Fibroblast of lung (primary cell): ENCODE results near the gene GRAMD4. TPM values are rescaled to one million over a fixed set of nuclear protein-coding genes. Genes with fewer than 3 reads are reported as not detected.
A peak's percentile ranks its signal among the peaks of the same experiment; 100 is the strongest.
"Not testable (repeated sequence)": the region's sequence is repeated elsewhere in the genome, so short reads cannot be mapped to it uniquely, and the experiment has no call there.

ENCODE experiments used
- DNase-seq, 2 donors: peaks; one replicate each; pipeline versions ENCODE4 v3.0.0 to v3.0.0-alpha.2; 2010; ENCODE audit warnings: low read depth in 2 of 2
- H2AFZ ChIP-seq: 2 replicates; pipeline ENCODE4 v1.5.1; 2012; ENCODE audit warnings: low read length, control low read depth, inconsistent platforms
- H3K27ac ChIP-seq: 2 replicates; pipeline ENCODE4 v1.5.1; 2011; ENCODE audit warnings: low read length, control low read depth; ENCODE audit not compliant: insufficient read depth
- H3K27me3 ChIP-seq: 2 replicates; pipeline ENCODE4 v1.5.1; 2011; ENCODE audit warnings: mild to moderate bottlenecking, low read length; ENCODE audit not compliant: control insufficient read depth, insufficient read depth
- H3K36me3 ChIP-seq: 2 replicates; pipeline ENCODE4 v1.5.1; 2011; ENCODE audit warnings: low read length; ENCODE audit not compliant: control insufficient read depth, insufficient read depth
- H3K4me1 ChIP-seq: 2 replicates; pipeline ENCODE4 v1.5.1; 2011; ENCODE audit warnings: low read length; ENCODE audit not compliant: control insufficient read depth, insufficient read depth; ENCODE audit errors: extremely low read depth
- H3K4me2 ChIP-seq: 2 replicates; pipeline ENCODE4 v1.5.1; 2011; ENCODE audit warnings: low read length, control low read depth; ENCODE audit not compliant: insufficient read depth; ENCODE audit errors: extremely low read depth
- H3K4me3 ChIP-seq, 4 experiments: fragments of 200-600 bp in 1 of 4; sonication (generic) in 1 of 4; replicated peaks in 1 of 4; 2 replicates each; pipeline ENCODE4 v1.5.1; 2011 to 2016; ENCODE audit warnings: low read length in 4 of 4, low read depth in 3 of 4, mild to moderate bottlenecking in 3 of 4, control low read depth in 2 of 4, inconsistent platforms in 1 of 4, mixed read lengths in 1 of 4; ENCODE audit not compliant: insufficient read depth in 1 of 4; ENCODE audit errors: control extremely low read depth in 1 of 4
- H3K79me2 ChIP-seq: 2 replicates; pipeline ENCODE4 v1.5.1; 2012; ENCODE audit warnings: mild to moderate bottlenecking, low read length, inconsistent platforms; ENCODE audit not compliant: control insufficient read depth, insufficient read depth
- H3K9ac ChIP-seq: 2 replicates; pipeline ENCODE4 v1.5.1; 2011; ENCODE audit warnings: mild to moderate bottlenecking, low read length, control low read depth; ENCODE audit not compliant: insufficient read depth
- H3K9me3 ChIP-seq: 2 replicates; pipeline ENCODE4 v1.5.1; 2012; ENCODE audit warnings: low read depth, low read length; ENCODE audit not compliant: control insufficient read depth, insufficient read depth
- H4K20me1 ChIP-seq: 2 replicates; pipeline ENCODE4 v1.5.1; 2011; ENCODE audit warnings: low read length; ENCODE audit not compliant: control insufficient read depth, insufficient read depth; ENCODE audit errors: extremely low read depth
- CTCF ChIP-seq, 2 donors: IDR thresholded peaks in 1 of 2; conservative IDR thresholded peaks in 1 of 2; 1 replicate in 1 of 2; 2 replicates in 1 of 2; pipeline ENCODE4 v1.5.1; 2011 to 2012; ENCODE audit warnings: low read length in 2 of 2, control low read depth in 1 of 2, inconsistent platforms in 1 of 2, low read depth in 1 of 2, mild to moderate bottlenecking in 1 of 2
- EZH2 ChIP-seq: IDR thresholded peaks from 2 replicates; pipeline ENCODE4 v1.5.1; 2012; ENCODE audit warnings: low read length, control low read depth, mild to moderate bottlenecking; ENCODE audit errors: missing control alignments
- polyA plus RNA-seq, 2 donors: library from polyadenylated mRNA; depleted of rRNA in 1 of 2; stranded (reverse) in 1 of 2; unstranded in 1 of 2; fragments of >200 nt; gene quantifications; 2 replicates each; pipeline ENCODE4 v1.2.1, GENCODE V29; 2011 to 2012; ENCODE audit warnings: missing spikeins in 1 of 2
- total RNA-seq: library from RNA; depleted of rRNA; stranded (reverse); fragments of >200 nt; gene quantifications from 2 replicates; pipeline ENCODE4 v1.2.1, GENCODE V29; 2014

Gene GRAMD4
- total and polyA plus RNA-seq, 2 donors (not counting 1 experiment from before 2014, with no cell fraction given): 7.5 to 37.3 TPM

GRCh38 chr22:46641811-46642266 lies 21.7 kb downstream of the GRAMD4 start:
- TF ChIP-seq EZH2 (no peak), CTCF (conservative IDR thresholded peaks at IDR 0.05 in 1 of 2, IDR thresholded peaks at IDR 0.05 in 1 of 2; ENCODE audit: low read depth in 1 of 2, low read length in 2 of 2) (no peak)
- DNase-seq: peak; percentile 16 to 57
- Histone ChIP-seq H2AFZ (no peak overlapping the region), H3K79me2 (no peaks in the 10 kb centered on the region), H3K9ac (no peak overlapping the region), H3K36me3 (no peaks in the 10 kb centered on the region), H3K4me3 (no peak overlapping the region), H3K4me1 (no peaks in the 10 kb centered on the region), H3K27ac (no peak overlapping the region), H4K20me1 (no peaks in the 10 kb centered on the region), H3K27me3 (no peaks in the 10 kb centered on the region), H3K4me2 (no peak overlapping the region), H3K9me3 (no peaks in the 10 kb centered on the region)

DNA sequence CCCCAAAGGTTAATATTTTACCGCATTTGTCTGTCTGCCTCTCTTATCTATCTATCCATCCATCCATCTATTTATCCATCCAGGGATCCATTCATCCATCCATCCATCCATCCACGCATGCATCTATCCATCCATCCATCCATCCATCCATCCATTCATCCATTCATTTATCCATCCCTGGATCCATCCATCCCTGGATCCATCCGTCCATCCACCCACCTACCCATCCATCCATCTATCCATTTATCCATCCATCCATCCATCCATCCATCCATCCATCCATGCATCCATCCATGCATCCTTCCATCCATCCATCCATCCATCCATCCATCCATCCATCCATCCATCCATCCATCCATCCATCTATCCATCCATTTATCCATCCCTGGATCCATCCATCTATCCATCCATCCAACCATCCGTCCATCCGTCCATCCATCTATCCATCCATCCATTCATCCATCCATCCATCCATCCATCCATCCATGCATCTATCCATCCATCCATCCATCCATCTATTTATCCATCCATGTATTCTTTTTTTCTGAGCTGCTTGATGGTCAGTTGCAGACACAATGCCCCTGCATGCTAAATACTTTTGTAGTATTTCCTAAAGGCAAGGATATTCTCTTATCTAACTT lies 22.8 kb downstream of the GRAMD4 start:
- not testable (repeated sequence) for H3K79me2 ChIP-seq, H3K27ac ChIP-seq, H3K9me3 ChIP-seq, H3K4me3 ChIP-seq, DNase-seq, H3K27me3 ChIP-seq, H3K36me3 ChIP-seq, H3K4me1 ChIP-seq, H3K4me2 ChIP-seq, H3K9ac ChIP-seq, H4K20me1 ChIP-seq, H2AFZ ChIP-seq

- H3K9me3 ChIP-seq: no peaks in the 10 kb centered on the region
Observed at GRCh38 chr22:46646531-46647215, 26.5 kb downstream of the GRAMD4 start.

DNA sequence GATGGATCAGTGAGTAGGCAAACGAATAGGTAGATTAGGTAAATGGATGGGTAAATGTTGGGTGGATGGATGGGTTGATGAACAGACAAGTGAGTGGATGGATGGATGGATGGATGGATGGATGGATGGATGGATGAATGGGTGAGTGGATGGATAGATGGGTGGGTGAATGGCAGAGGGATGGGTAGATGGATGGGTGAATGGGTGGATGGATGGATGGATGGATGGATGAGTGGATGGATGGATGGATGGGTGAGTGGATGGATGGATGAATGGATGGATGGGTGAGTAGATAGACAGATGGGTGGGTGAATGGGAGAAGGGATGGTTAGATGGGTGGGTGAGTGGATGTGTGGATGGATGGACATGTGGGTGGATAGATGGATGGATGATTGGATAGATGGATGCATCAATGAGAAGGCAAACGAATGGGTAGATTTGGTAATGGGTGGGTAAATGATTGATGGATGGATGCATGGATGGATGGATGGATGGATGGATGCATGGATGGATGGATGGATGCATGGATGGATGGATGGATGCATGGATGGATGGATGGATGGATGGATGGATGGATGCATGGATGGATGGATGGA lies 28.1 kb downstream of the GRAMD4 start:
- not testable (repeated sequence) for H3K9ac ChIP-seq, H3K27me3 ChIP-seq, H3K4me1 ChIP-seq, H3K36me3 ChIP-seq, H3K4me3 ChIP-seq, DNase-seq, H4K20me1 ChIP-seq, H3K27ac ChIP-seq, H3K79me2 ChIP-seq, H3K4me2 ChIP-seq, H3K9me3 ChIP-seq, H2AFZ ChIP-seq

More at GRCh38 chr22:46646531-46647215, 26.5 kb downstream of the GRAMD4 start:
- Histone ChIP-seq H3K4me3 (no peak overlapping the region), H3K4me2 (no peak overlapping the region), H3K79me2 (no peaks in the 10 kb centered on the region), H3K27ac (no peak overlapping the region), H3K9ac (no peak overlapping the region), H3K4me1 (peaks cover 5% of the 10 kb centered on the region), H3K27me3 (no peaks in the 10 kb centered on the region), H4K20me1 (no peaks in the 10 kb centered on the region), H3K36me3 (no peaks in the 10 kb centered on the region), H2AFZ (no peak overlapping the region)
- DNase-seq: no peak
- TF ChIP-seq CTCF (conservative IDR thresholded peaks at IDR 0.05 in 1 of 2, IDR thresholded peaks at IDR 0.05 in 1 of 2; ENCODE audit: low read depth in 1 of 2, low read length in 2 of 2): no peak
